Bronchus fibroblast of lung (primary cell): ENCODE data around the gene TTC12. TPM values are rescaled to one million over a fixed set of nuclear protein-coding genes. Genes with fewer than 3 reads are reported as not detected.

Experiments
- total RNA-seq: library from RNA; depleted of rRNA; stranded (reverse); fragments of >200 nt; gene quantifications from 2 replicates; pipeline ENCODE4 v1.2.3, GENCODE V29; 2015

The TTC12 gene, protein sequence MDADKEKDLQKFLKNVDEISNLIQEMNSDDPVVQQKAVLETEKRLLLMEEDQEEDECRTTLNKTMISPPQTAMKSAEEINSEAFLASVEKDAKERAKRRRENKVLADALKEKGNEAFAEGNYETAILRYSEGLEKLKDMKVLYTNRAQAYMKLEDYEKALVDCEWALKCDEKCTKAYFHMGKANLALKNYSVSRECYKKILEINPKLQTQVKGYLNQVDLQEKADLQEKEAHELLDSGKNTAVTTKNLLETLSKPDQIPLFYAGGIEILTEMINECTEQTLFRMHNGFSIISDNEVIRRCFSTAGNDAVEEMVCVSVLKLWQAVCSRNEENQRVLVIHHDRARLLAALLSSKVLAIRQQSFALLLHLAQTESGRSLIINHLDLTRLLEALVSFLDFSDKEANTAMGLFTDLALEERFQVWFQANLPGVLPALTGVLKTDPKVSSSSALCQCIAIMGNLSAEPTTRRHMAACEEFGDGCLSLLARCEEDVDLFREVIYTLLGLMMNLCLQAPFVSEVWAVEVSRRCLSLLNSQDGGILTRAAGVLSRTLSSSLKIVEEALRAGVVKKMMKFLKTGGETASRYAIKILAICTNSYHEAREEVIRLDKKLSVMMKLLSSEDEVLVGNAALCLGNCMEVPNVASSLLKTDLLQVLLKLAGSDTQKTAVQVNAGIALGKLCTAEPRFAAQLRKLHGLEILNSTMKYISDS
- total RNA-seq, result 5.8 and 6.2 TPM in 2 replicates

DNA sequence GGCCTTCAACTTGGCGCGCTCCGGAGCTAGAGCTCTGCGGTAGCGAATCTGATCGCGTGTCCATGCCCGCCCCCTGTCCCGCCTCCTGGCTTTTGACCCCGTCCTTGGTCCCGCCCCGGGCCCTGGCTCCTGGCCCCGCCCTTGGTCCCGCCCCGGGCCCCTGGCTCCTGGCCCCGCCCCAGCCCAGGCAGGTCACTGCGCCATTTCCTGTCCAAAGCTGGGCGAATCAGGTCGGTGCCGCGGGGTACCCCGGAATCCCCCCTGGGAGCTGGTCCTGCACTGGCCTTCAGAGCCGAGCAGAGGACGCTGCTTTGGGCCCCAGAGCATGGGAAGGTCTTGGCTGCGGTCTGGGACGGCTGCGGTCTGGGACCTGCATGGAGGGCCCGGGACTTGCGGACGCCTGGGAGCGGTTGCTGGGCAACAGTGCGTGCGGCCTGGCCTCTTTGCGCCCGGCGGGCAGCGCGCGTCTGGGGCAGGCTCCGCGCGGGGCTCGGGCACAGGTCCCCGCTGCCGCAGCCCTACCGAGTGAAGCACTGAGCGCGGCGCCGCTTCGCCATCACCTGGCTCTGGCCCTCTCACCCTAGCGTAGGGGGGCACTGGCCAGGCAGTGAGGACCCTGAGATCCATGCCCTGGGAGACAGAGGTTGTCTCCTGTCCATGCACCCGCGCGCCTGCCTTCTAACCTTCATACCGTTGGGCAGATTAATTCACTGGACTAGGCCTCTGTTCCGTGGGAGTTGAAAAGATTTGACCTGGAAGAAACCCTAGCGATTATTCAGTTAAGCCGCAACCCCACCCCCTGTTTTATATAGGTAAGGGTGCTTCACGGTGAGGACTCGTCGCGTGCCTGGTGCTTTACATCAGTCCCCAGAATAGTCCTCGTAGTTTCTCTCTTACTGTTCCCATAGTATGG is at the start of gene TTC12:
Gene TTC12, plus strand, starts transcription at position 195 of the 913 bp plus-strand sequence. CDS start 1,675 bp downstream, outside the sequence.

DNA sequence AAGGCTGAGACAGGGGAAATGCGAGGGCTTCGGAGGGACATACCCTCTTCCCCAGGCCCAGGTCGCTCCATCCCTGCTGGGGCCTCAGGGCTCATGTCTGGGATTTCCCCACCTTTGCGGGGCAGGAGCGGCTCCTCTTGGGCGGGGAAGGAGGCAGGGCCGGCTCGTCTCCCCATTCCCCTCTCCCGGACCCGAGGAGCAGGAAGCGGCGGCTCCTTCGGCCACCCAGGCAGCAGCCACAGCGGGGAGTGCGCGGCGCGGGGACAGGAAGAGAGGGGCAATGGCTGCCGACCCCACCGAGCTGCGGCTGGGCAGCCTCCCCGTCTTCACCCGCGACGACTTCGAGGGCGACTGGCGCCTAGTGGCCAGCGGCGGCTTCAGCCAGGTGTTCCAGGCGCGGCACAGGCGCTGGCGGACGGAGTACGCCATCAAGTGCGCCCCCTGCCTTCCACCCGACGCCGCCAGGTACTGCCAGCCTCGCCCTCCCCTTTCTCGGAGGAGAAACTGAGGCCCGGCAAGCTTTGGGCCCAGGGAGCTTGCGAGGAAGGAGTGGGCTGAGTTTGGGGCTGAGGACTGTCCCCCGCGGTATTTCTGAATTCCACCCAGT is 73.3 kb downstream of the TTC12 start, which contains the start of gene ANKK1:
Gene ANKK1, plus strand, starts transcription at position 175 of the 607 bp plus-strand sequence. Its CDS starts 106 bp downstream, at position 281.

Other genes starting within 250 kb of the TTC12 start
- not detected in 2 replicates for gene ANKK1, start 73.2 kb downstream of the TTC12 start, total RNA-seq
- gene DRD2, start 160.8 kb downstream of the TTC12 start, total RNA-seq, result under 0.01 TPM in 1 of 2 replicates, not detected in the other